H1 (cell line): ENCODE measurements around the gene GATAD2B. TPM values are rescaled to one million over a fixed set of nuclear protein-coding genes. Genes with fewer than 3 reads are reported as not detected.

Source experiments
- CTCF ChIA-PET: fragments of 300-600 bp; sonication (Branson Sonifier 250); formaldehyde crosslinking; loops from one replicate; lab custom pipeline; 2021; ENCODE audit not compliant: partially characterized antibody; lab: Charles Lee
- POLR2A ChIA-PET: fragments of 300-600 bp; sonication (Branson Sonifier 250); formaldehyde crosslinking; loops from one replicate; lab custom pipeline; 2021; ENCODE audit warnings: inconsistent platforms; ENCODE audit not compliant: partially characterized antibody; lab: Charles Lee
- DNase-seq, 2 experiments: peaks; one replicate each; pipeline versions ENCODE4 v3.0.0 to v3.0.0-alpha.2; 2010 to 2022; ENCODE audit warnings: low spot score in 2 of 2, low read depth in 1 of 2, mixed read lengths in 1 of 2
- FAIRE-seq: peaks from 2 replicates; lab custom pipeline; 2011; peaks lifted over from hg19 to GRCh38; lab: Jason Lieb, UNC
- H2AFZ ChIP-seq: 2 replicates; pipeline ENCODE4 v1.8.1; 2012; ENCODE audit warnings: low read length, inconsistent platforms
- H2AK5ac ChIP-seq: 2 replicates; pipeline ENCODE4 v1.6.1; 2013; ENCODE audit warnings: low read depth, low read length
- H2BK120ac ChIP-seq: replicated peaks from 2 replicates; pipeline ENCODE3; 2013; ENCODE audit warnings: low read depth, low read length, inconsistent platforms
- H2BK12ac ChIP-seq: 2 replicates; pipeline ENCODE4 v1.6.1; 2013; ENCODE audit warnings: low read depth, low read length
- H2BK15ac ChIP-seq: 2 replicates; pipeline ENCODE4 v1.6.1; 2013; ENCODE audit warnings: low read length
- H2BK20ac ChIP-seq: 2 replicates; pipeline ENCODE4 v1.6.1; 2013; ENCODE audit warnings: low read length
- H2BK5ac ChIP-seq: 2 replicates; pipeline ENCODE4 v1.6.1; 2013; ENCODE audit warnings: low read depth, low read length
- H3K14ac ChIP-seq: 2 replicates; pipeline ENCODE4 v1.6.1; 2013; ENCODE audit warnings: inconsistent platforms; ENCODE audit not compliant: insufficient read length
- H3K18ac ChIP-seq: 2 replicates; pipeline ENCODE4 v1.6.1; 2013; ENCODE audit warnings: low read length; ENCODE audit errors: extremely low read depth
- H3K23ac ChIP-seq: 2 replicates; pipeline ENCODE4 v1.6.1; 2013; ENCODE audit warnings: inconsistent platforms; ENCODE audit not compliant: insufficient read length
- H3K23me2 ChIP-seq: 2 replicates; pipeline ENCODE4 v1.6.1; 2013; ENCODE audit warnings: low read depth, low read length
- H3K27ac ChIP-seq: 2 replicates; pipeline ENCODE4 v1.6.1; 2011; ENCODE audit warnings: low read depth, low read length, inconsistent platforms
- H3K27me3 ChIP-seq, 4 experiments: replicated peaks in 1 of 4; 1 replicate in 1 of 4; 2 replicates in 3 of 4; pipeline versions ENCODE4 v1.6.1 to v1.8.1; 2011 to 2013; ENCODE audit warnings: low read length in 3 of 4, mild to moderate bottlenecking in 3 of 4, inconsistent platforms in 2 of 4, mixed read lengths in 2 of 4, moderate library complexity in 1 of 4; ENCODE audit not compliant: control insufficient read depth in 3 of 4, insufficient read depth in 3 of 4; ENCODE audit errors: extremely low read depth in 1 of 4
- H3K36me3 ChIP-seq, 4 experiments: 2 replicates each; pipeline versions ENCODE4 v1.6.1 to v1.8.1; 2011 to 2013; ENCODE audit warnings: mild to moderate bottlenecking in 4 of 4, low read length in 3 of 4, moderate library complexity in 2 of 4, control low read depth in 1 of 4, inconsistent platforms in 1 of 4; ENCODE audit not compliant: insufficient read depth in 4 of 4, control insufficient read depth in 2 of 4
- H3K4ac ChIP-seq: replicated peaks from 2 replicates; pipeline ENCODE3; 2013; ENCODE audit warnings: low read length, low read depth, mixed read lengths, inconsistent platforms; ENCODE audit not compliant: insufficient read length
- H3K4me1 ChIP-seq, 4 experiments: replicated peaks in 1 of 4; 1 replicate in 1 of 4; 2 replicates in 3 of 4; pipeline versions ENCODE4 v1.6.1 to v1.8.1; 2011 to 2013; ENCODE audit warnings: low read length in 3 of 4, inconsistent platforms in 2 of 4, mixed read lengths in 1 of 4; ENCODE audit not compliant: insufficient read depth in 4 of 4, control insufficient read depth in 3 of 4
- H3K4me2 ChIP-seq, 2 experiments: 2 replicates each; pipeline versions ENCODE4 v1.6.1 to v1.8.1; 2011 to 2013; ENCODE audit warnings: low read depth in 2 of 2, low read length in 2 of 2, control low read depth in 1 of 2, inconsistent platforms in 1 of 2, mild to moderate bottlenecking in 1 of 2; ENCODE audit not compliant: insufficient read depth in 1 of 2
- H3K4me3 ChIP-seq, 4 experiments: fragments of 200-600, 300-600 bp in 1 of 4; sonication (generic), shearing (Covaris generic), sonication (Bioruptor Twin) in 1 of 4; 2 replicates each; pipeline versions ENCODE4 v1.5.1 to v1.8.1; 2011 to 2016; ENCODE audit warnings: low read length in 4 of 4, low read depth in 3 of 4, control low read depth in 2 of 4, inconsistent platforms in 2 of 4, mild to moderate bottlenecking in 2 of 4, mixed read lengths in 1 of 4, moderate library complexity in 1 of 4; ENCODE audit not compliant: insufficient read depth in 2 of 4; ENCODE audit errors: extremely low read depth in 1 of 4
- H3K56ac ChIP-seq: replicated peaks from 2 replicates; pipeline ENCODE3; 2013; ENCODE audit warnings: low read depth, mild to moderate bottlenecking, mixed read lengths, low read length, inconsistent platforms; ENCODE audit not compliant: insufficient read length
- H3K79me1 ChIP-seq: 2 replicates; pipeline ENCODE4 v1.6.1; 2013; ENCODE audit warnings: low read depth, low read length, control low read depth
- H3K79me2 ChIP-seq, 2 experiments: 2 replicates each; pipeline versions ENCODE4 v1.6.1 to v1.8.1; 2012 to 2013; ENCODE audit warnings: low read length in 2 of 2, mild to moderate bottlenecking in 2 of 2, inconsistent platforms in 1 of 2; ENCODE audit not compliant: insufficient read depth in 2 of 2, control insufficient read depth in 1 of 2
- H3K9ac ChIP-seq, 4 experiments: replicated peaks in 1 of 4; 1 replicate in 1 of 4; 2 replicates in 3 of 4; pipeline versions ENCODE4 v1.6.1 to v1.8.1; 2011 to 2013; ENCODE audit warnings: low read depth in 3 of 4, low read length in 3 of 4, control low read depth in 2 of 4, mild to moderate bottlenecking in 2 of 4, moderate library complexity in 2 of 4, inconsistent platforms in 1 of 4; ENCODE audit errors: extremely low read depth in 1 of 4
- H3K9me3 ChIP-seq, 2 experiments: 2 replicates each; pipeline versions ENCODE4 v1.6.1 to v1.8.1; 2012 to 2013; ENCODE audit warnings: mild to moderate bottlenecking in 2 of 2, moderate library complexity in 2 of 2, control low read depth in 1 of 2, inconsistent platforms in 1 of 2, low read depth in 1 of 2, low read length in 1 of 2, mixed read lengths in 1 of 2; ENCODE audit not compliant: insufficient read depth in 2 of 2
- H4K20me1 ChIP-seq, 2 experiments: replicated peaks in 1 of 2; 2 replicates each; pipeline versions ENCODE3 to v1.8.1; 2011 to 2013; ENCODE audit warnings: inconsistent platforms in 2 of 2, low read length in 2 of 2, mild to moderate bottlenecking in 1 of 2; ENCODE audit not compliant: insufficient read depth in 2 of 2, control insufficient read depth in 1 of 2
- H4K5ac ChIP-seq: 2 replicates; pipeline ENCODE4 v1.6.1; 2013; ENCODE audit warnings: low read length, low read depth, mixed read lengths, inconsistent platforms; ENCODE audit not compliant: insufficient read length
- H4K8ac ChIP-seq: 2 replicates; pipeline ENCODE4 v1.8.0; 2013; ENCODE audit warnings: mild to moderate bottlenecking, moderate library complexity, low read length, inconsistent platforms; ENCODE audit not compliant: insufficient read depth; ENCODE audit errors: extremely low read depth
- H4K91ac ChIP-seq: replicated peaks from 2 replicates; pipeline ENCODE3; 2013; ENCODE audit warnings: low read length, mixed read lengths, inconsistent platforms; ENCODE audit not compliant: insufficient read length
- BACH1 ChIP-seq: IDR thresholded peaks from 2 replicates; pipeline ENCODE4 v1.6.1; 2012; ENCODE audit warnings: low read length, improper control_type of control experiment
- BRCA1 ChIP-seq: IDR thresholded peaks from 2 replicates; pipeline ENCODE4 v1.6.1; 2012; ENCODE audit warnings: low read depth, low read length, improper control_type of control experiment
- CBX5 ChIP-seq: fragments of 300-800, 300-1000 bp; sonication (generic); IDR thresholded peaks from 2 replicates; pipeline ENCODE4 v1.7.1; 2016; ENCODE audit warnings: antibody characterized with exemption, low read length, low read depth
- CREB1 ChIP-seq: IDR thresholded peaks from 2 replicates; pipeline ENCODE4 v1.6.1; 2012; ENCODE audit warnings: inconsistent platforms
- EZH2 ChIP-seq: fragments of 200-600 bp; sonication (generic); IDR thresholded peaks from 2 replicates; pipeline ENCODE4 v1.7.1; 2012; ENCODE audit warnings: low read depth, mild to moderate bottlenecking, moderate library complexity, low read length, inconsistent platforms; ENCODE audit not compliant: severe bottlenecking
- GTF2F1 ChIP-seq: IDR thresholded peaks from 2 replicates; pipeline ENCODE4 v1.6.1; 2012; ENCODE audit warnings: low read depth, low read length, improper control_type of control experiment, borderline replicate concordance
- MAFK ChIP-seq: IDR thresholded peaks from 2 replicates; pipeline ENCODE4 v1.6.1; 2012; ENCODE audit warnings: low read depth, mild to moderate bottlenecking, improper control_type of control experiment, low read length
- POU5F1 ChIP-seq: IDR thresholded peaks from 2 replicates; pipeline ENCODE4 v1.6.1; 2011; ENCODE audit warnings: low read depth, mild to moderate bottlenecking, low read length, moderate library complexity
- SRF ChIP-seq: IDR thresholded peaks from 2 replicates; pipeline ENCODE4 v1.6.1; 2011; ENCODE audit warnings: mild to moderate bottlenecking, low read depth, low read length, moderate library complexity
- TAF1 ChIP-seq: IDR thresholded peaks from 2 replicates; pipeline ENCODE4 v1.6.1; 2011; ENCODE audit warnings: mild to moderate bottlenecking, low read depth, low read length
- TAF7 ChIP-seq: optimal IDR thresholded peaks from 2 replicates; pipeline ENCODE3; 2011; ENCODE audit warnings: low read depth, mild to moderate bottlenecking, inconsistent platforms, low read length, moderate library complexity, borderline replicate concordance
- WGBS, 2 experiments: shearing (Covaris generic) in 1 of 2; methylation state at CpG; one replicate each; pipeline versions ENCODE4 v1.1.6 to v1.1.7; 2013 to 2015; ENCODE audit warnings: low lambda C conversion rate in 2 of 2, mixed read lengths in 2 of 2, inconsistent platforms in 1 of 2, low coverage in 1 of 2, missing lambda C conversion rate in 1 of 2; ENCODE audit not compliant: insufficient replicate concordance in 2 of 2, insufficient coverage in 1 of 2, insufficient read length in 1 of 2; ENCODE audit errors: extremely low coverage in 1 of 2, missing lambda C conversion rate in 1 of 2; 5-methylcytosine and 5-hydroxymethylcytosine counted together
- polyA plus RNA-seq, 7 experiments: library from polyadenylated mRNA; depleted of rRNA in 3 of 7; stranded (reverse) in 5 of 7; unstranded in 2 of 7; fragments of >200 nt in 5 of 7; fragments of 200-250 nt in 2 of 7; gene quantifications; 1 replicate in 5 of 7; 2 replicates in 1 of 7; 4 replicates in 1 of 7; pipeline versions ENCODE4 v1.2.1 to v1.2.3, GENCODE V29; 2011 to 2013; ENCODE audit warnings: missing spikeins in 2 of 7, mixed read lengths in 2 of 7
- total RNA-seq: library from RNA; stranded (reverse); fragmentation: NEBNext Ultra II Directional; extraction: Animal tissue kit (Norgen Biotek cat#: 25700); gene quantifications from 2 replicates; pipeline ENCODE4 v1.2.1, GENCODE V29; 2021
- TF ChIP-seq, protein P1 (sequence below): IDR thresholded peaks from 2 replicates; pipeline ENCODE4 v1.6.1; 2011; ENCODE audit warnings: low read depth, mild to moderate bottlenecking, low read length; ENCODE audit not compliant: insufficient read depth

Gene GATAD2B
- total and polyA plus RNA-seq, 2 of the 8 experiments (the other 6 are each of a cell fraction or from before 2014, with no cell fraction given), result 8.4 to 39.1 TPM

DNA sequence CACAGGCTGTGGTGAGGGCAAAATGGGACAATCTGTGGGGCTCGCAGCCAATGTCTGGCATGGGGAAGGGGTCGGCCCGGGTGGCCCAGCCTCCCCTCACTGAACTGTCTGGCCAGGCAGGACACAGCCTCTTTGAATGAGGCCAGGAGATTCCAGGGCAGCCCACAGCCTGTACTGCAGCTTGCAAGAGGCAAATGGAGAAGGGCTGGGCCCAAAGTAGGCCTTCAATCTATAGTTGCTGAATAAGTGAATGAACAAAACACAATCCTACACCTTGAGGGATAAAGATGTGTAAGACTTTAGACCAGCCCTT, 124.3 kb downstream of the GATAD2B start:
- POLR2A ChIA-PET, result interaction anchor here (1.1 to 15.1 kb wide), 5 partner anchors 15 to 195 kb away, joined by 3 to 153 read pairs (median 6); partner anchors contain the start of genes CRTC2, JTB, RPS27 and SLC39A1
- no peak for TF ChIP-seq TAF1
- TF ChIP-seq, protein P1, sequence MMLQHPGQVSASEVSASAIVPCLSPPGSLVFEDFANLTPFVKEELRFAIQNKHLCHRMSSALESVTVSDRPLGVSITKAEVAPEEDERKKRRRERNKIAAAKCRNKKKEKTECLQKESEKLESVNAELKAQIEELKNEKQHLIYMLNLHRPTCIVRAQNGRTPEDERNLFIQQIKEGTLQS, result no peak
- TF ChIP-seq CREB1, result no peak
- TF ChIP-seq TAF7, result no peak
- TF ChIP-seq BACH1, result no peak
- no peak for TF ChIP-seq CBX5
- TF ChIP-seq GTF2F1, result no peak
- no peak for TF ChIP-seq BRCA1
- TF ChIP-seq POU5F1, result no peak
- TF ChIP-seq MAFK, result no peak
- TF ChIP-seq EZH2, result no peak
- TF ChIP-seq SRF, result no peak

More for the DNA sequence above, 124.3 kb downstream of the GATAD2B start:
- no peak overlapping the region for H2AK5ac ChIP-seq
- H3K23ac ChIP-seq, result no peak overlapping the region
- H3K4me3 ChIP-seq, result no peak overlapping the region
- no peak overlapping the region for H2BK120ac ChIP-seq
- CTCF ChIA-PET, result interaction anchor here (0.6 to 3.3 kb wide), 23 partner anchors 8 to 332 kb away, joined by 3 to 19 read pairs (median 4); partner anchors contain the start of genes CREB3L4, JTB, RAB13 and SLC27A3
- H3K4me1 ChIP-seq, result peaks cover 6 to 24% (median 16%) of the 10 kb centered on the region in 4 experiments
- no peak for FAIRE-seq
- no peak overlapping the region for H3K4ac ChIP-seq
- no peak overlapping the region for H2BK15ac ChIP-seq
- no peaks in the 10 kb centered on the region for H3K9me3 ChIP-seq
- no peaks in the 10 kb centered on the region; a peak in 1 of 8 replicates for H3K36me3 ChIP-seq
- no peaks in the 10 kb centered on the region for H3K79me2 ChIP-seq
- H3K79me1 ChIP-seq, result no peaks in the 10 kb centered on the region
- no peak overlapping the region for H2AFZ ChIP-seq
- no peak overlapping the region for H2BK5ac ChIP-seq
- WGBS, 2 experiments, result 92% methylated on average over 3 of the region's 3 CpGs; no CpG with 5 or more reads in 1 of the 2 experiments
- H3K27ac ChIP-seq, result no peak overlapping the region
- no peak overlapping the region for H3K14ac ChIP-seq
- peaks cover 0 to 5% of the 10 kb centered on the region in 2 experiments for H4K20me1 ChIP-seq
- H3K56ac ChIP-seq, result no peak overlapping the region
- H4K91ac ChIP-seq, result no peak overlapping the region
- H3K4me2 ChIP-seq, result no peak overlapping the region
- no peaks in the 10 kb centered on the region; the same call in 1 of the 2 replicates for H3K23me2 ChIP-seq
- H3K9ac ChIP-seq, result no peak overlapping the region
- no peak overlapping the region for H4K5ac ChIP-seq
- H3K18ac ChIP-seq, result no peak overlapping the region
- H2BK20ac ChIP-seq, result no peak overlapping the region
- DNase-seq, result no peak
- H2BK12ac ChIP-seq, result no peak overlapping the region
- no peak overlapping the region for H4K8ac ChIP-seq
- no peaks in the 10 kb centered on the region for H3K27me3 ChIP-seq
